K562 (cell line): ENCODE results near the gene MAGI3. TPM values are rescaled to one million over a fixed set of nuclear protein-coding genes. Genes with fewer than 3 reads are reported as not detected.

Source experiments
- BRD4 ChIP-seq: fragments of 200-600 bp; sonication (generic); IDR thresholded peaks from 2 replicates; pipeline ENCODE4 v1.6.1; 2017; ENCODE audit warnings: inconsistent platforms
- CTBP1 ChIP-seq: fragments of 450-650 bp; IDR thresholded peaks from 2 replicates; pipeline ENCODE4 v1.6.1; 2016; ENCODE audit warnings: borderline replicate concordance
- DACH1 ChIP-seq: fragments of 450-650 bp; IDR thresholded peaks from 2 replicates; pipeline ENCODE4 v1.6.1; 2018; ENCODE audit not compliant: partially characterized antibody
- RBFOX2 ChIP-seq: fragments of 200-400 bp; formaldehyde crosslinking; IDR thresholded peaks from 2 replicates; pipeline ENCODE4 v1.6.1; 2017; ENCODE audit warnings: low read depth, mild to moderate bottlenecking, low read length, moderate library complexity
- TEAD4 ChIP-seq, 2 experiments: sonication (generic) in 1 of 2; formaldehyde crosslinking in 1 of 2; IDR thresholded peaks; 2 replicates each; pipeline versions ENCODE4 v1.6.1 to v1.8.0; 2012 to 2022; ENCODE audit warnings: borderline replicate concordance in 1 of 2, inconsistent platforms in 1 of 2, low read length in 1 of 2, mild to moderate bottlenecking in 1 of 2, missing genetic modification reagents in 1 of 2
- ZEB2 ChIP-seq: fragments of 450-650 bp; IDR thresholded peaks from 2 replicates; pipeline ENCODE4 v1.6.1; 2016
- ZNF140 ChIP-seq: fragments of 250-450 bp; sonication (Bioruptor Pico); IDR thresholded peaks from 2 replicates; pipeline ENCODE4 v1.8.0; 2021; ENCODE audit warnings: moderate library complexity, mild to moderate bottlenecking, inconsistent platforms
- ZNF408 ChIP-seq: fragments of 250-450 bp; sonication (Bioruptor Pico); IDR thresholded peaks from 2 replicates; pipeline ENCODE4 v1.4.0; 2020; ENCODE audit warnings: low read depth, mild to moderate bottlenecking, moderate library complexity
- polyA plus RNA-seq, 8 experiments: library from polyadenylated mRNA; depleted of rRNA in 4 of 8; stranded (reverse) in 5 of 8; unstranded in 3 of 8; fragments of >200 nt; fragmentation: Nextera tagmentation in 2 of 8; fragmentation: Illumina TruSeq in 1 of 8; extraction: Ambion mirVana in 2 of 8; extraction: Trizol in 1 of 8; gene quantifications; 2 replicates each; pipeline versions ENCODE4 v1.2.1 to v1.2.3, GENCODE V29; 2011 to 2014; ENCODE audit warnings: inconsistent platforms in 1 of 8, missing spikeins in 1 of 8
- total RNA-seq, 7 experiments: library from RNA; depleted of rRNA in 6 of 7; stranded (reverse); fragments of >200 nt in 6 of 7; fragmentation: Illumina TruSeq in 2 of 7; extraction: Trizol in 2 of 7; gene quantifications; 2 replicates each; pipeline versions ENCODE4 v1.2.1 to v1.2.3, GENCODE V29; 2011 to 2021; ENCODE audit warnings: low replicate concordance in 1 of 7
- TF ChIP-seq, protein P1 (sequence below): fragments of 200-800 bp; sonication (Bioruptor generic); IDR thresholded peaks from 2 replicates; pipeline ENCODE4 v1.6.1; 2016; ENCODE audit warnings: missing genetic modification characterization, missing compliant biosample characterization
- TF ChIP-seq, protein P2 (sequence below), 2 experiments: fragments of 450-650 bp; conservative IDR thresholded peaks; 2 replicates each; pipeline ENCODE4 v1.6.1; 2017; ENCODE audit warnings: mild to moderate bottlenecking in 2 of 2, moderate library complexity in 2 of 2
- TF ChIP-seq, protein P3 (sequence below): fragments of 250-450 bp; sonication (Bioruptor Pico); IDR thresholded peaks from 2 replicates; pipeline ENCODE4 v1.5.0; 2021

The MAGI3 gene
- total and polyA plus RNA-seq, 9 of the 15 experiments (the other 6 are each of a cell fraction or from before 2014, with no cell fraction given): 1.0 to 8.6 (median 5.5) TPM

DNA sequence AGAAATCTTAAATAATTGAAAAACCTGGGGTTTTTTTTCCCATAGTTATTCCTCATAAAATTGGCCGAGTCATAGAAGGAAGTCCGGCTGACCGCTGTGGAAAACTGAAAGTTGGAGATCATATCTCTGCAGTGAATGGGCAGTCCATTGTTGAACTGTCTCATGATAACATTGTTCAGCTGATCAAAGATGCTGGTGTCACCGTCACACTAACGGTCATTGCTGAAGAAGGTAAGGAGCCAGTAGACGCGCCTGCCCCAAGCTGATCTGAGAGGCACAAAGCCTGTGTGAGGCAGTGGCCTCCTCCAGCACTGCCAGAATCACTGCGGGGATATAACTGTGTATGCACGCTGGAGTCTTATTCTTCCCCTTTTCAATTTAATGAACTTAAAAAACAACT lies 268.7 kb downstream of the MAGI3 start (continued):
- TF ChIP-seq, protein P1, sequence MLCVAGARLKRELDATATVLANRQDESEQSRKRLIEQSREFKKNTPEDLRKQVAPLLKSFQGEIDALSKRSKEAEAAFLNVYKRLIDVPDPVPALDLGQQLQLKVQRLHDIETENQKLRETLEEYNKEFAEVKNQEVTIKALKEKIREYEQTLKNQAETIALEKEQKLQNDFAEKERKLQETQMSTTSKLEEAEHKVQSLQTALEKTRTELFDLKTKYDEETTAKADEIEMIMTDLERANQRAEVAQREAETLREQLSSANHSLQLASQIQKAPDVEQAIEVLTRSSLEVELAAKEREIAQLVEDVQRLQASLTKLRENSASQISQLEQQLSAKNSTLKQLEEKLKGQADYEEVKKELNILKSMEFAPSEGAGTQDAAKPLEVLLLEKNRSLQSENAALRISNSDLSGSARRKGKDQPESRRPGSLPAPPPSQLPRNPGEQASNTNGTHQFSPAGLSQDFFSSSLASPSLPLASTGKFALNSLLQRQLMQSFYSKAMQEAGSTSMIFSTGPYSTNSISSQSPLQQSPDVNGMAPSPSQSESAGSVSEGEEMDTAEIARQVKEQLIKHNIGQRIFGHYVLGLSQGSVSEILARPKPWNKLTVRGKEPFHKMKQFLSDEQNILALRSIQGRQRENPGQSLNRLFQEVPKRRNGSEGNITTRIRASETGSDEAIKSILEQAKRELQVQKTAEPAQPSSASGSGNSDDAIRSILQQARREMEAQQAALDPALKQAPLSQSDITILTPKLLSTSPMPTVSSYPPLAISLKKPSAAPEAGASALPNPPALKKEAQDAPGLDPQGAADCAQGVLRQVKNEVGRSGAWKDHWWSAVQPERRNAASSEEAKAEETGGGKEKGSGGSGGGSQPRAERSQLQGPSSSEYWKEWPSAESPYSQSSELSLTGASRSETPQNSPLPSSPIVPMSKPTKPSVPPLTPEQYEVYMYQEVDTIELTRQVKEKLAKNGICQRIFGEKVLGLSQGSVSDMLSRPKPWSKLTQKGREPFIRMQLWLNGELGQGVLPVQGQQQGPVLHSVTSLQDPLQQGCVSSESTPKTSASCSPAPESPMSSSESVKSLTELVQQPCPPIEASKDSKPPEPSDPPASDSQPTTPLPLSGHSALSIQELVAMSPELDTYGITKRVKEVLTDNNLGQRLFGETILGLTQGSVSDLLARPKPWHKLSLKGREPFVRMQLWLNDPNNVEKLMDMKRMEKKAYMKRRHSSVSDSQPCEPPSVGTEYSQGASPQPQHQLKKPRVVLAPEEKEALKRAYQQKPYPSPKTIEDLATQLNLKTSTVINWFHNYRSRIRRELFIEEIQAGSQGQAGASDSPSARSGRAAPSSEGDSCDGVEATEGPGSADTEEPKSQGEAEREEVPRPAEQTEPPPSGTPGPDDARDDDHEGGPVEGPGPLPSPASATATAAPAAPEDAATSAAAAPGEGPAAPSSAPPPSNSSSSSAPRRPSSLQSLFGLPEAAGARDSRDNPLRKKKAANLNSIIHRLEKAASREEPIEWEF (CRISPR knock-in tag): peak; percentile 24
- TF ChIP-seq RBFOX2 (no peak), DACH1 (no peak), TEAD4 (IDR thresholded peaks at IDR 0.05; ENCODE audit: low read length) (peak; percentile 46; the same call in 1 of the 2 replicates), TEAD4 (CRISPR knock-in tag; IDR thresholded peaks at IDR 0.05; ENCODE audit: borderline replicate concordance) (no peak), ZNF408 (no peak), CTBP1 (peak; percentile 89), ZNF140 (CRISPR knock-in tag) (no peak), BRD4 (no peak), ZEB2 (peak; percentile 84)
- TF ChIP-seq, protein P2, sequence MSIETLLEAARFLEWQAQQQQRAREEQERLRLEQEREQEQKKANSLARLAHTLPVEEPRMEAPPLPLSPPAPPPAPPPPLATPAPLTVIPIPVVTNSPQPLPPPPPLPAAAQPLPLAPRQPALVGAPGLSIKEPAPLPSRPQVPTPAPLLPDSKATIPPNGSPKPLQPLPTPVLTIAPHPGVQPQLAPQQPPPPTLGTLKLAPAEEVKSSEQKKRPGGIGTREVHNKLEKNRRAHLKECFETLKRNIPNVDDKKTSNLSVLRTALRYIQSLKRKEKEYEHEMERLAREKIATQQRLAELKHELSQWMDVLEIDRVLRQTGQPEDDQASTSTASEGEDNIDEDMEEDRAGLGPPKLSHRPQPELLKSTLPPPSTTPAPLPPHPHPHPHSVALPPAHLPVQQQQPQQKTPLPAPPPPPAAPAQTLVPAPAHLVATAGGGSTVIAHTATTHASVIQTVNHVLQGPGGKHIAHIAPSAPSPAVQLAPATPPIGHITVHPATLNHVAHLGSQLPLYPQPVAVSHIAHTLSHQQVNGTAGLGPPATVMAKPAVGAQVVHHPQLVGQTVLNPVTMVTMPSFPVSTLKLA (conservative IDR thresholded peaks at IDR 0.05): 0 out of 4 replicates have a peak, but pooled peaks of 1 of the 2 experiments have one; percentile 9
- TF ChIP-seq, protein P3, sequence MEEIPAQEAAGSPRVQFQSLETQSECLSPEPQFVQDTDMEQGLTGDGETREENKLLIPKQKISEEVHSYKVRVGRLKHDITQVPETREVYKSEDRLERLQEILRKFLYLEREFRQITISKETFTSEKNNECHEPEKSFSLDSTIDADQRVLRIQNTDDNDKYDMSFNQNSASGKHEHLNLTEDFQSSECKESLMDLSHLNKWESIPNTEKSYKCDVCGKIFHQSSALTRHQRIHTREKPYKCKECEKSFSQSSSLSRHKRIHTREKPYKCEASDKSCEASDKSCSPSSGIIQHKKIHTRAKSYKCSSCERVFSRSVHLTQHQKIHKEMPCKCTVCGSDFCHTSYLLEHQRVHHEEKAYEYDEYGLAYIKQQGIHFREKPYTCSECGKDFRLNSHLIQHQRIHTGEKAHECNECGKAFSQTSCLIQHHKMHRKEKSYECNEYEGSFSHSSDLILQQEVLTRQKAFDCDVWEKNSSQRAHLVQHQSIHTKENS (CRISPR knock-in tag): no peak
